Right lobe of liver (tissue), 4 donors: ENCODE measurements around the gene LYL1.

Source experiments
- POLR2A ChIP-seq: fragments of 450-650 bp; IDR thresholded peaks from one replicate; pipeline ENCODE4 v1.6.1; 2017; ENCODE audit warnings: antibody characterized with exemption, mild to moderate bottlenecking
- TF ChIP-seq, protein P1 (sequence below), 4 donors: fragments of 200-600 bp in 3 of 4; fragments of 450-650 bp in 1 of 4; IDR thresholded peaks; one replicate each; pipeline versions ENCODE4 v1.5.1 to v1.8.0; 2016 to 2022; ENCODE audit warnings: antibody characterized with exemption in 4 of 4, mild to moderate bottlenecking in 2 of 4
- donor health status: DM: no; HTN: no; CAD: no.
- donor health status: DM: no; HTN: no; CAD: no.
- donor health status: DM: no; HTN: yes; CAD: no.

DNA sequence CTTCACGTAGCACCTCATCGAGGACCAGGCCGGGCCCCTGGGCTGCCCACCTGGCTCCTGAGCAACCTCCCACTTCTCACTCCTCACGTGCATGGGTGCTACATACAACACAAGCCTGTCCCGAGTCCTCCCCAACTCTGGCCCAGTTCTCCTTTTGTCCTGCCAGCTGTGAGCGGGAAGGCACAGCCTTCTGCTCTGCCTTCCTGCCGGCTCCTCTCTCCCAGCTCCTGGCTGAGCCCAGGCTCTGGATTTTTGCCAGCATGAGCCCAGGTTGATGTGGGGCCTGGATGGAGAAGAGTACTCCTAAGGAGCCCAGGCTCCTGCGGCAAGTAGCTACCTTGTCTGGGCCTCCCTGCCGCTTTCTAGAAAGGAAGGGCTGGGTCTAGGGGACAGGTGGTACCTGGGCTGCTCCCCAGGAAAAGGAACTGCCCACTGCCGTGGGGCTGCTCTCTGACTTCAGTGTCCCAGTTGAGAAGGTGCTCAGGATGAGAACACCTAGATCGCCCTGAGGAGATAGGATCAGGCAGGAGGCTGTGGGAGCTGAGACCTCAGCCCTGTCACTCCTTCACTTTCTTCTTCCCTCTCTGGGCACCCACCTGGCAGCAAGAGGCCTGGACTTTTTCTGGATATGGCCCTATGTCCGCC is 23.6 kb downstream of the LYL1 start:
- TF ChIP-seq, protein P1, sequence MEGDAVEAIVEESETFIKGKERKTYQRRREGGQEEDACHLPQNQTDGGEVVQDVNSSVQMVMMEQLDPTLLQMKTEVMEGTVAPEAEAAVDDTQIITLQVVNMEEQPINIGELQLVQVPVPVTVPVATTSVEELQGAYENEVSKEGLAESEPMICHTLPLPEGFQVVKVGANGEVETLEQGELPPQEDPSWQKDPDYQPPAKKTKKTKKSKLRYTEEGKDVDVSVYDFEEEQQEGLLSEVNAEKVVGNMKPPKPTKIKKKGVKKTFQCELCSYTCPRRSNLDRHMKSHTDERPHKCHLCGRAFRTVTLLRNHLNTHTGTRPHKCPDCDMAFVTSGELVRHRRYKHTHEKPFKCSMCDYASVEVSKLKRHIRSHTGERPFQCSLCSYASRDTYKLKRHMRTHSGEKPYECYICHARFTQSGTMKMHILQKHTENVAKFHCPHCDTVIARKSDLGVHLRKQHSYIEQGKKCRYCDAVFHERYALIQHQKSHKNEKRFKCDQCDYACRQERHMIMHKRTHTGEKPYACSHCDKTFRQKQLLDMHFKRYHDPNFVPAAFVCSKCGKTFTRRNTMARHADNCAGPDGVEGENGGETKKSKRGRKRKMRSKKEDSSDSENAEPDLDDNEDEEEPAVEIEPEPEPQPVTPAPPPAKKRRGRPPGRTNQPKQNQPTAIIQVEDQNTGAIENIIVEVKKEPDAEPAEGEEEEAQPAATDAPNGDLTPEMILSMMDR (IDR thresholded peaks at IDR 0.05), result no peak
- no peak for TF ChIP-seq POLR2A
